ENCODE data around the gene WWOX.

DNA sequence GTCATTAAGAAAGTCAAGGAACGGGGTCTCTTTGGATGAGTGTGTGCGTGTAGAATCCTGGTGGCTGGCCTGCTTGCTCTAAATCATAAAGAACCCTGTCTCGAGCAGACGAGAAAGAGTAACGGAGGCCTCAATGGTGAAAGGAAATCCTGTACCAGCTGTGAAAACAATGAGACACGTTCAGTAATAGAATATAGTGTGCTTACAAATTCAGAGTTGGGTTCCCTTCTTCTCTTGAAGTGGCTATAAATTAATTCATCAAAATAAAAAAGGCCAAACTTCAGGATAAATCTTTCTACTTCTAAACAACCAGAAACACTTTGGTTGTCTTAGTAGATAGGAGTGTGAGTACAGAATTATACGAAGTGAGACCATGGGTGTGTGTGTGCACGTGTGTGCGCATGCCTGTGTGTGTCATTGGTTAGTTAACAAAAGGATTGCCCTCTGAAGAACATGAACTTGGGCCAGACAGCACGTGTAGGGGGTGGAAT, 48.5 kb downstream of the WWOX start:
- no peak for TF ChIP-seq ZFP3 (CRISPR knock-in tag; IDR thresholded peaks at IDR 0.05)
- TF ChIP-seq ZFP30 (CRISPR knock-in tag; IDR thresholded peaks at IDR 0.05) = no peak
- TF ChIP-seq, protein P1, sequence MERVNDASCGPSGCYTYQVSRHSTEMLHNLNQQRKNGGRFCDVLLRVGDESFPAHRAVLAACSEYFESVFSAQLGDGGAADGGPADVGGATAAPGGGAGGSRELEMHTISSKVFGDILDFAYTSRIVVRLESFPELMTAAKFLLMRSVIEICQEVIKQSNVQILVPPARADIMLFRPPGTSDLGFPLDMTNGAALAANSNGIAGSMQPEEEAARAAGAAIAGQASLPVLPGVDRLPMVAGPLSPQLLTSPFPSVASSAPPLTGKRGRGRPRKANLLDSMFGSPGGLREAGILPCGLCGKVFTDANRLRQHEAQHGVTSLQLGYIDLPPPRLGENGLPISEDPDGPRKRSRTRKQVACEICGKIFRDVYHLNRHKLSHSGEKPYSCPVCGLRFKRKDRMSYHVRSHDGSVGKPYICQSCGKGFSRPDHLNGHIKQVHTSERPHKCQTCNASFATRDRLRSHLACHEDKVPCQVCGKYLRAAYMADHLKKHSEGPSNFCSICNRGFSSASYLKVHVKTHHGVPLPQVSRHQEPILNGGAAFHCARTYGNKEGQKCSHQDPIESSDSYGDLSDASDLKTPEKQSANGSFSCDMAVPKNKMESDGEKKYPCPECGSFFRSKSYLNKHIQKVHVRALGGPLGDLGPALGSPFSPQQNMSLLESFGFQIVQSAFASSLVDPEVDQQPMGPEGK (CRISPR knock-in tag; IDR thresholded peaks at IDR 0.05; ENCODE audit: borderline replicate concordance) = no peak

Data from SK-N-SH treated with all-trans-retinoic acid at 6 μM for 48 hours (cell line).